Esophagus muscularis mucosa (tissue), 4 donors: ENCODE results near the gene RYR2. TPM values are rescaled to one million over a fixed set of nuclear protein-coding genes. Genes with fewer than 3 reads are reported as not detected.
"Not testable (repeated sequence)": the region's sequence is repeated elsewhere in the genome, so short reads cannot be mapped to it uniquely, and the experiment has no call there.

Experiments used
- DNase-seq: peaks from one replicate; pipeline ENCODE4 v3.0.0-alpha.2; 2017; ENCODE audit errors: extremely low spot score
- H3K27ac ChIP-seq, 4 donors: fragments of 200-600 bp; sonication (generic); replicated peaks in 1 of 4; 1 replicate in 3 of 4; 2 replicates in 1 of 4; pipeline ENCODE4 v1.5.1; 2016 to 2019; ENCODE audit warnings: mild to moderate bottlenecking in 1 of 4
- H3K27me3 ChIP-seq, 4 donors: fragments of 200-600 bp; sonication (generic); one replicate each; pipeline versions ENCODE4 v1.5.1 to v1.6.0; 2016 to 2019
- H3K36me3 ChIP-seq, 4 donors: fragments of 200-600 bp; sonication (generic); one replicate each; pipeline ENCODE4 v1.5.1; 2016 to 2019
- H3K4me1 ChIP-seq, 4 donors: fragments of 200-600 bp; sonication (generic); one replicate each; pipeline ENCODE4 v1.5.1; 2016 to 2019
- H3K4me3 ChIP-seq, 4 donors: fragments of 200-600 bp; sonication (generic); 1 replicate in 2 of 4; 2 replicates in 2 of 4; pipeline ENCODE4 v1.5.1; 2016 to 2019; ENCODE audit warnings: mild to moderate bottlenecking in 4 of 4, moderate library complexity in 1 of 4
- H3K9me3 ChIP-seq, 4 donors: fragments of 200-600 bp; sonication (generic); 1 replicate in 3 of 4; 2 replicates in 1 of 4; pipeline ENCODE4 v1.5.1; 2016 to 2019
- CTCF ChIP-seq, 3 experiments: fragments of 200-600 bp in 2 of 3; fragments of 450-650 bp in 1 of 3; sonication (generic) in 2 of 3; IDR thresholded peaks; one replicate each; pipeline ENCODE4 v1.5.1; 2017 to 2019; ENCODE audit warnings: antibody characterized with exemption in 3 of 3, mild to moderate bottlenecking in 2 of 3, moderate library complexity in 1 of 3
- EP300 ChIP-seq: sonication (generic); formaldehyde crosslinking; IDR thresholded peaks from one replicate; pipeline ENCODE4 v1.6.1; 2017; ENCODE audit warnings: antibody characterized with exemption
- POLR2A ChIP-seq: fragments of 450-650 bp; IDR thresholded peaks from one replicate; pipeline ENCODE4 v1.6.1; 2017; ENCODE audit warnings: antibody characterized with exemption, moderate library complexity, mild to moderate bottlenecking, low read depth
- POLR2AphosphoS5 ChIP-seq, 2 donors: sonication (generic); formaldehyde crosslinking; IDR thresholded peaks; one replicate each; pipeline ENCODE4 v1.6.1; 2017; ENCODE audit warnings: antibody characterized with exemption in 2 of 2
- WGBS: methylation state at CpG from one replicate; pipeline ENCODE4 v1.1.5; 2018; 5-methylcytosine and 5-hydroxymethylcytosine counted together
- intact Hi-C: fragments of 100-400 bp; cut with DNase I; formaldehyde crosslinking; loops from one replicate; pipeline ENCODE4 v1.15.1; 2023
- total RNA-seq, 4 donors: library from RNA; depleted of rRNA; stranded (reverse); fragments of >200 nt; gene quantifications; one replicate each; pipeline versions ENCODE4 v1.1.0 to v1.2.1, GENCODE V29; 2016

Gene RYR2
- total RNA-seq, 4 donors from 2014 or later = 29.8 to 56.3 (median 38.9) TPM

GRCh38 chr1:237834461-237834860, 792.5 kb downstream of the RYR2 start:
- H3K27ac ChIP-seq = no peak overlapping the region
- TF ChIP-seq CTCF (IDR thresholded peaks at IDR 0.05) (no peak), POLR2AphosphoS5 (IDR thresholded peaks at IDR 0.05) (no peak), POLR2A (no peak), EP300 (no peak)
- peaks cover 0 to 22% (median 0%) of the 10 kb centered on the region in 4 donors for H3K36me3 ChIP-seq
- WGBS = 84% methylated on average over 3 of the region's 3 CpGs
- H3K4me3 ChIP-seq = no peak overlapping the region
- H3K27me3 ChIP-seq = no peaks in the 10 kb centered on the region
- no peaks in the 10 kb centered on the region for H3K4me1 ChIP-seq
- intact Hi-C loops = no loop called here
- DNase-seq = no peak
- H3K9me3 ChIP-seq = no peaks in the 10 kb centered on the region

DNA sequence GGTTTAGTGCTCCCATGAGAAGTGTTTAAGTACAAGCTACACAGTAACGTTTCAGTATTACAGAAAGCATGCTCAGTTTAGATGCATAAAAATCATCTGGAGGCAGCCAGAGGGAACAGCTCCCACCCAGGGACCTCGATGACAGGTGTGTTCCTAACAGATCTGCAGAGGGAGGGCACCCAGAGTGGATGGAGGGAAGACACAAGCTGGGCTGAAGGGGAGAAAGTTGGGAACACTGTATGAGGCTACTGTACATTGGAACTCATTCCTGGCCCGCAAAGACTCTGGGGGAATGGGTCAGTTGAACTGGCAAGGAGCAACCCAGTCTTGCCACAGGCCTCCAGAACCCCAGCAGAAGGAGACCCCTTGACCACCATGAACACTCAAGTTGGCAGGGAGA, 796.3 kb downstream of the RYR2 start:
- DNase-seq = no peak
- H3K4me1 ChIP-seq = no peaks in the 10 kb centered on the region
- WGBS = 54% methylated on average over 3 of the region's 3 CpGs
- no peaks in the 10 kb centered on the region for H3K36me3 ChIP-seq
- no peak overlapping the region for H3K27ac ChIP-seq
- H3K9me3 ChIP-seq = peaks cover 0 to 4% (median 1%) of the 10 kb centered on the region in 4 donors
- intact Hi-C loops = no loop called here
- H3K4me3 ChIP-seq = no peak overlapping the region
- H3K27me3 ChIP-seq = no peaks in the 10 kb centered on the region
- no peak for TF ChIP-seq POLR2AphosphoS5 (IDR thresholded peaks at IDR 0.05)
- TF ChIP-seq CTCF (IDR thresholded peaks at IDR 0.05) = no peak
- TF ChIP-seq EP300 = no peak
- TF ChIP-seq POLR2A = no peak

DNA sequence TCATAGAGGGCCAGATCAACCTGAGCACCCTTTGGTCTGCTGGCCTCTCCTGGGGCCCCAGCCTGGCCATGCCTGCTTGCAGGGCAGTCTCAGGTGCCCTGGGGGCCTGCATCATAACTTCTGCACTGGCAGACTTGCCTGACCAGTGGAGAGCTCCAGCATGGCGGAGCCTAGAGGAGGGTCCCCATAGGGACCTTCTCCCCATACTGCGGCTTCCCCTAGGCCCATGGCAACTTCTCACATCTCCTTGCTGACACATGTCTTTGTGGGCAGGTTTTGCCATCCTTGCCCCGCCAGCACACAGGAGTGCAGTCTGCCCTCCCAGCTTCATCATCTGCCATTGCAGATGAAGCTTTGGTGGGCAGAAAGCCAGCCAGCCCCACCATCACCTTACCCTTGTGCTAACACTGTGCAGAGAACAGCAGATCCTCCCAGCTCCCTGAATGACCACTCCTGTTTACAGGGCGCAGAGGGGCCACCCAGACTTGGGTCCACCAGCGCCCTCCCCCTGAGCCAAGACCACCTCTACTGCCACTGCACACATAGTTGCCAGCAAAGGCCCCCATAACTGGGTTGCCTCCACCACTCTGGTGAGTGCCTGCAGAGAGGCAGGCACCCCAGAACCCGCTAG, 797.0 kb downstream of the RYR2 start:
- 96% methylated on average over 3 of the region's 6 CpGs for WGBS
- Histone ChIP-seq H3K4me1 (no peaks in the 10 kb centered on the region), H3K4me3 (no peak overlapping the region)

DNA sequence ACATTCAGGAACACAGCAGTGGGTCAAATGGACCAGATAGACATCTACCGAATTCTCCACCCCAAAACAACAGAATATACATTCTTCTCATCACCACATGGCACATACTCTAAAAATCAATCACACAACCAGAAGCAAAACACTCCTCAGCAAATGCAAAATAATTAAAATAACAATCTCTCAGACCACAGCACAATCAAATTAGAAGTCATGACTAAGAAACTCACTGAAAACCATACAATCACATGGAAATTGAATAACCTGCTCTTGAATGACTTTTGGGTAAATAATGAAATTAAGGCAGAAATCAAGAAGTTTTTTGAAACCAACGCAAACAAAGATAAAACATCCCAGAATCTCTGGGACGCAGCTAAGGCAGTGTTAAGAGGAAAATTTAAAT, 799.5 kb downstream of the RYR2 start:
- 74% methylated on average over 3 of the region's 3 CpGs for WGBS
- no peak for DNase-seq
- intact Hi-C loops = no loop called here
- no peaks in the 10 kb centered on the region for H3K27me3 ChIP-seq
- peaks cover 0 to 10% (median 3%) of the 10 kb centered on the region in 4 donors for H3K9me3 ChIP-seq
- H3K4me1 ChIP-seq = no peaks in the 10 kb centered on the region
- no peak overlapping the region for H3K27ac ChIP-seq
- H3K4me3 ChIP-seq = no peak overlapping the region
- TF ChIP-seq POLR2A (no peak), CTCF (IDR thresholded peaks at IDR 0.05) (no peak), POLR2AphosphoS5 (IDR thresholded peaks at IDR 0.05) (no peak), EP300 (no peak)
- H3K36me3 ChIP-seq = no peaks in the 10 kb centered on the region

More for the DNA sequence above, 797.0 kb downstream of the RYR2 start:
- H3K27me3 ChIP-seq = no peaks in the 10 kb centered on the region
- H3K27ac ChIP-seq = no peak overlapping the region
- intact Hi-C loops = no loop called here
- TF ChIP-seq EP300 (no peak), CTCF (IDR thresholded peaks at IDR 0.05) (no peak), POLR2A (no peak), POLR2AphosphoS5 (IDR thresholded peaks at IDR 0.05) (no peak)
- DNase-seq = no peak
- H3K9me3 ChIP-seq = peaks cover 0 to 10% (median 3%) of the 10 kb centered on the region in 4 donors
- H3K36me3 ChIP-seq = no peaks in the 10 kb centered on the region

- H3K4me3 ChIP-seq, H3K27ac ChIP-seq, intact Hi-C loops, DNase-seq, H3K27me3 ChIP-seq, H3K4me1 ChIP-seq, H3K36me3 ChIP-seq, H3K9me3 ChIP-seq: not testable (repeated sequence)
- 86% methylated on average over 3 of the region's 3 CpGs for WGBS
Observed at GRCh38 chr1:237843516-237843915, 801.5 kb downstream of the RYR2 start.
